ENCODE measurements around the gene TMEM243. TPM values are rescaled to one million over a fixed set of nuclear protein-coding genes. Genes with fewer than 3 reads are reported as not detected.
A peak's percentile ranks its signal among the peaks of the same experiment; 100 is the strongest.

TMEM243 gene
- total RNA-seq, 4 donors from 2014 or later, result 2.2 to 59.4 (median 19.1) TPM; not detected in 1

- 80 to 86% methylated on average over 1 of the region's 1 CpG for WGBS, 2 donors (ENCODE audit: low coverage in 1 of 2)
- in situ Hi-C loops (cut with MboI; ENCODE audit: low pct_ligation_motif_present in 1 of 4, low pct_unique_long_range_greater_than_20kb in 1 of 4, low sequenced_read_pairs in 3 of 4) (no loop called here), intact Hi-C loops (cut with DNase I; ENCODE audit: low total_unique reads) (no loop called here)
- DNase-seq, result no peak
- Histone ChIP-seq H3K36me3 (no peaks in the 10 kb centered on the region), H3K9me3 (no peaks in the 10 kb centered on the region), H3K4me1 (peaks cover 5 to 7% (median 6%) of the 10 kb centered on the region in 4 donors), H3K27me3 (peaks cover 6% of the 10 kb centered on the region), H3K27ac (no peak overlapping the region), H3K4me3 (no peak overlapping the region)
- TF ChIP-seq CTCF (IDR thresholded peaks at IDR 0.05) (no peak), POLR2AphosphoS5 (IDR thresholded peaks at IDR 0.05) (no peak), EP300 (IDR thresholded peaks at IDR 0.05; ENCODE audit: low read depth) (no peak), POLR2A (IDR thresholded peaks at IDR 0.05) (no peak)
These were observed 6.2 kb upstream of the TMEM243 start for GRCh38 chr7:87225696-87226095.

GRCh38 chr7:87223666-87224065 is 4.1 kb upstream of the TMEM243 start:
- no peaks in the 10 kb centered on the region for H3K9me3 ChIP-seq
- intact Hi-C loops (cut with DNase I; ENCODE audit: low total_unique reads), result no loop called here
- no peak overlapping the region for H3K4me3 ChIP-seq
- H3K36me3 ChIP-seq, result no peaks in the 10 kb centered on the region
- peaks cover 6% of the 10 kb centered on the region for H3K27me3 ChIP-seq
- H3K27ac ChIP-seq, result no peak overlapping the region
- no peak for TF ChIP-seq EP300 (IDR thresholded peaks at IDR 0.05; ENCODE audit: low read depth)
- TF ChIP-seq POLR2AphosphoS5 (IDR thresholded peaks at IDR 0.05), result no peak
- TF ChIP-seq POLR2A (IDR thresholded peaks at IDR 0.05), result no peak
- no peak for TF ChIP-seq CTCF (IDR thresholded peaks at IDR 0.05)
- H3K4me1 ChIP-seq, result peaks cover 6 to 11% (median 9%) of the 10 kb centered on the region in 4 donors
- no peak for DNase-seq
- WGBS, 2 donors (ENCODE audit: low coverage in 1 of 2), result 80 to 96% methylated on average over 1 of the region's 1 CpG
- in situ Hi-C loops (cut with MboI; ENCODE audit: low pct_ligation_motif_present in 1 of 4, low pct_unique_long_range_greater_than_20kb in 1 of 4, low sequenced_read_pairs in 3 of 4), result no loop called here

GRCh38 chr7:87220734-87221215 is 1.2 kb upstream of the TMEM243 start:
- intact Hi-C loops (cut with DNase I; ENCODE audit: low total_unique reads), result no loop called here
- DNase-seq, result peak; percentile 28

More at GRCh38 chr7:87220734-87221215, 1.2 kb upstream of the TMEM243 start:
- in situ Hi-C loops (cut with MboI; ENCODE audit: low pct_ligation_motif_present in 1 of 4, low pct_unique_long_range_greater_than_20kb in 1 of 4, low sequenced_read_pairs in 3 of 4), result no loop called here
- peaks cover 6 to 27% (median 18%) of the 10 kb centered on the region in 4 donors for H3K4me1 ChIP-seq
- WGBS, 2 donors (ENCODE audit: low coverage in 1 of 2), result 9 to 16% methylated on average over 7 to 17 of the region's 17 CpGs
- H3K27me3 ChIP-seq, result no peaks in the 10 kb centered on the region
- H3K9me3 ChIP-seq, result no peaks in the 10 kb centered on the region
- H3K36me3 ChIP-seq, result no peaks in the 10 kb centered on the region
- peak overlapping the region; percentile 77 to 92 (median 90) for H3K27ac ChIP-seq
- peak overlapping the region; percentile 67 to 92 (median 82) for H3K4me3 ChIP-seq
- no peak for TF ChIP-seq CTCF (IDR thresholded peaks at IDR 0.05)
- no peak for TF ChIP-seq POLR2AphosphoS5 (IDR thresholded peaks at IDR 0.05)
- no peak for TF ChIP-seq EP300 (IDR thresholded peaks at IDR 0.05; ENCODE audit: low read depth)
- no peak for TF ChIP-seq POLR2A (IDR thresholded peaks at IDR 0.05)

Data from transverse colon (tissue), 4 donors.